PFSK-1 (cell line): ENCODE data around the gene SYMPK.
A peak's percentile ranks its signal among the peaks of the same experiment; 100 is the strongest.

Experiments used
- FOXP2 ChIP-seq: optimal IDR thresholded peaks from 2 replicates; pipeline ENCODE3; 2011; ENCODE audit warnings: borderline replicate concordance, control low read depth, inconsistent platforms; ENCODE audit not compliant: insufficient read depth; ENCODE audit errors: extremely low read length, extremely low read depth
- POLR2AphosphoS5 ChIP-seq: IDR thresholded peaks from 2 replicates; pipeline ENCODE4 v1.6.1; 2012; ENCODE audit warnings: low read depth, mild to moderate bottlenecking, control low read depth, low read length, moderate library complexity
- SIN3A ChIP-seq: IDR thresholded peaks from 2 replicates; pipeline ENCODE4 v1.6.1; 2012; ENCODE audit warnings: mild to moderate bottlenecking, low read length, moderate library complexity, borderline replicate concordance; ENCODE audit not compliant: insufficient read depth
- TAF1 ChIP-seq: IDR thresholded peaks from 2 replicates; pipeline ENCODE4 v1.6.1; 2012; ENCODE audit warnings: low read length, control low read depth, borderline replicate concordance; ENCODE audit not compliant: insufficient read depth
- TF ChIP-seq, protein P1 (sequence below), 2 experiments: IDR thresholded peaks; 2 replicates each; pipeline versions ENCODE4 v1.6.1 to v1.8.0; 2011 to 2012; ENCODE audit warnings: low read depth in 2 of 2, low read length in 2 of 2, control low read depth in 1 of 2, inconsistent platforms in 1 of 2, mild to moderate bottlenecking in 1 of 2, moderate library complexity in 1 of 2; ENCODE audit not compliant: insufficient read depth in 1 of 2

Gene SYMPK

DNA sequence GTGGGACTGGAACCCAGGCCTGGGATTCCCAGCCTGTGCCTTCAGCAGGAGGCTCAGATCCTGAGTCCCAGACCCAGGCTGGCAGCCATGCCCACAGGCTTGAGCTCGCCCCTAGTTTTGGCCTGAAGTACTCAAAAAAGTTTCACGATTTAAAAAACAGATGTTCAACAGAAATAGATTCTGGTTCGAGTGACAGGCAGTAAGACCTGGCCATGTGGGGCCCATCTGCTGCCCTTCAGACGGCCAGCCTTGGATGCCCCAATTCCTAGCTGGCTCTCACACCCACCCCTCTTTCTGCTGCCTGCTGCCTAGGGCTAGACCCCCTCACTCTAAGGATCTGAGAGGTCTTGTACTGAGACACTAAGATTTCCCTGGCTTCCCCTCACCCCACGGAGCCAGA is 77.8 kb downstream of the SYMPK start:
- TF ChIP-seq SIN3A (no peak), POLR2AphosphoS5 (no peak), TAF1 (no peak), FOXP2 (no peak)
- TF ChIP-seq, protein P1, sequence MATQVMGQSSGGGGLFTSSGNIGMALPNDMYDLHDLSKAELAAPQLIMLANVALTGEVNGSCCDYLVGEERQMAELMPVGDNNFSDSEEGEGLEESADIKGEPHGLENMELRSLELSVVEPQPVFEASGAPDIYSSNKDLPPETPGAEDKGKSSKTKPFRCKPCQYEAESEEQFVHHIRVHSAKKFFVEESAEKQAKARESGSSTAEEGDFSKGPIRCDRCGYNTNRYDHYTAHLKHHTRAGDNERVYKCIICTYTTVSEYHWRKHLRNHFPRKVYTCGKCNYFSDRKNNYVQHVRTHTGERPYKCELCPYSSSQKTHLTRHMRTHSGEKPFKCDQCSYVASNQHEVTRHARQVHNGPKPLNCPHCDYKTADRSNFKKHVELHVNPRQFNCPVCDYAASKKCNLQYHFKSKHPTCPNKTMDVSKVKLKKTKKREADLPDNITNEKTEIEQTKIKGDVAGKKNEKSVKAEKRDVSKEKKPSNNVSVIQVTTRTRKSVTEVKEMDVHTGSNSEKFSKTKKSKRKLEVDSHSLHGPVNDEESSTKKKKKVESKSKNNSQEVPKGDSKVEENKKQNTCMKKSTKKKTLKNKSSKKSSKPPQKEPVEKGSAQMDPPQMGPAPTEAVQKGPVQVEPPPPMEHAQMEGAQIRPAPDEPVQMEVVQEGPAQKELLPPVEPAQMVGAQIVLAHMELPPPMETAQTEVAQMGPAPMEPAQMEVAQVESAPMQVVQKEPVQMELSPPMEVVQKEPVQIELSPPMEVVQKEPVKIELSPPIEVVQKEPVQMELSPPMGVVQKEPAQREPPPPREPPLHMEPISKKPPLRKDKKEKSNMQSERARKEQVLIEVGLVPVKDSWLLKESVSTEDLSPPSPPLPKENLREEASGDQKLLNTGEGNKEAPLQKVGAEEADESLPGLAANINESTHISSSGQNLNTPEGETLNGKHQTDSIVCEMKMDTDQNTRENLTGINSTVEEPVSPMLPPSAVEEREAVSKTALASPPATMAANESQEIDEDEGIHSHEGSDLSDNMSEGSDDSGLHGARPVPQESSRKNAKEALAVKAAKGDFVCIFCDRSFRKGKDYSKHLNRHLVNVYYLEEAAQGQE (IDR thresholded peaks at IDR 0.05; ENCODE audit: insufficient read depth in 1 of 2, low read depth in 2 of 2, low read length in 2 of 2): no peak

DNA sequence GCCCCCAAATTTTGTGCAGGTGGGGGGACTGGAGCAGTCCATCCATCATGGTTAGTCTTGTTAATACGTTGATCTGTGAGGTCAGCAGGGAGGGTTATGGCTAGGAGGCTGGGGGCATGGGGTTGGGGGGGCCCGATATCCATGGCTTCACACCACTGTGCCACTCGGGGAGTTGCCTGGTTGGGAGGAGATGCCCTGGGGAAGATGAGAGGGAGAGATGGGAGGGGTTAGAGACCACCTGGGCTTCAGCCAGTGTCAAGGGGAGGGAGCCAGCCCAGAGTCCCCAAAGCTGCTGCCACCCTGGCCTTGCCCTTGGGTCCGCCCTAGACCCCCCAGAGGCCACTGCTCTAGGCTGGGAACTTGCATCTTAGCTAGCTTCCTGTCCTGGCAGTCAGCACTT is 78.9 kb downstream of the SYMPK start:
- no peak for TF ChIP-seq TAF1
- TF ChIP-seq SIN3A: no peak
- TF ChIP-seq FOXP2: no peak
- TF ChIP-seq POLR2AphosphoS5: no peak

DNA sequence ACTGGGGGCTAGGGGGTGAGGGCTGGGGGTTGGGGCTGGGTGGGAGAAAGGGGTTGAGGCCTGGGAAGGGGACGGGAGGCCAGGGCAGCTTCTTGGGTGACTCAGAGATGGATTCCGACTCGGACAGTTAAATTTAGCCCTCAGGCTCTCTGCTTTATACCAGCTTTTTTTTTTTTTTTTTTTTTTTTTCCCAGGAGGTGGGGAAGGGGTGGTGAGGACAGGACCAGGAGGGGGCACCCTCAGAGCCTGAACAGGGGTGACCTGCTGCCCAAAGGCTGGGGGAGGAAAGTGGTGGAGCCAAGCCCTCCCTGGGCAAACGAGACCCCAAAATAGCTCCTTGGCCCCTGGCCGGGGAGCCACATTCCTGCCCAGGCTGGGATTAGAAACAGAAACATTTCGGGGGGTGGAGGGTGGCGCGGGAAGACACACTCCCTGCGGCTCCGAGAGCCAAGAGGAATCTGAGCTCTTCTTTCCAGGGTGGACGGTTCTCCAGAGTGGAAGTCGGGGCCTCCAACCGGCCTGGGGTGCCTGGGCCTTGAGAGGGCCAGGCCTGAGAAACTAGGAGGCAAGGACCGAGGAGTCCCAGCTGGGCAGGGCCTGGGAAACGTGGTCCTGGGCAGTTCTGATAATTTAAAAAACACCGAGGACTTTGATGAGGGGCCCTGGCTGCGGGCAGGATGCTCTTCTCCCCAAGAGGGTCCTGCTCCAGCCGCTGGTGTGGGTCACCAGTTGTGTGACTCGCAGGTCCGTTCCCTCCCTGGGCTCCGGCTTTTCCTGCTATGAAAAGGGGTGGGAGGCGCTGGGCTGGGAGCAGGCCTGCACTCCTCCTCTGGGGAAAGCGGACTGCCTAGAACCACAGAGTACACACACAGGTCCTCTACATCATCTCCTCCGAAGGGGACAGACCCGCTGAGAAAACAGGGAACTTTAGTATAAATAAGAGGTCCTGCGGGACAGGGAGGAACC is 79.8 kb downstream of the SYMPK start:
- no peak for TF ChIP-seq TAF1
- no peak for TF ChIP-seq FOXP2
- TF ChIP-seq, protein P1 (IDR thresholded peaks at IDR 0.05; ENCODE audit: insufficient read depth in 1 of 2, low read depth in 2 of 2, low read length in 2 of 2): no peak
- no peak for TF ChIP-seq SIN3A
- no peak; the same call in 1 of the 2 replicates for TF ChIP-seq POLR2AphosphoS5

DNA sequence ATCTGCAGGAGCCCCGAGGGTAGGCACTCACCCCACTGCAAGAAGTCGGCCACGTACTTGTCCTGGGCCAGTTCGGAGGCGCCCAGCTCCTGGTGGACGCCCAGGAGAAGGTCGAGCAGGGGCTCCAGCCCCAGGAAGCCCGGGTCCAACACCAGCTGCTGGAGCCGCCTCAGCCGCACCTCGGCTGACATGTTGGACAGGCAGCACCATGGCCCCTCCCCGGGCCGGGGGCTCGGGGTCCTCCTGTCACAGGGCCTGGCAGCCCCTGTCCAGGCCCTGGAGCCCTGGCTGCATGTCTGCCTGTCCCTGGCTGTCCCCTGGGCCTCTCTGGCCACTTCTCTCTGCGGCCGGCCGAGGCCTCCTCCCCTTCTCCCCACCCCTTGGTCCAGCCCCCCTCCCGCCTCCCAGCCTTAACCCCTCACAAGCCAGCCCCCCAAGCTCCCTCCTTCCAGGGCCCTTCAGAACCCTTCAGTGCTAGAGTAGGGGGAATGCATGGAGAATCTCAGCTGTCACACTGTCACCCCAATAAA is 80.7 kb downstream of the SYMPK start, which contains the start of gene DMPK:
DMPK (minus strand) TSS at position 329 of the 530 bp plus-strand sequence; CDS start at position 191, 138 bp downstream.
- TF ChIP-seq SIN3A (no peak), FOXP2 (peak; percentile 13), TAF1 (no peak), POLR2AphosphoS5 (peak; percentile 54)
- TF ChIP-seq, protein P1 (IDR thresholded peaks at IDR 0.05; ENCODE audit: insufficient read depth in 1 of 2, low read depth in 2 of 2, low read length in 2 of 2): no peak

DNA sequence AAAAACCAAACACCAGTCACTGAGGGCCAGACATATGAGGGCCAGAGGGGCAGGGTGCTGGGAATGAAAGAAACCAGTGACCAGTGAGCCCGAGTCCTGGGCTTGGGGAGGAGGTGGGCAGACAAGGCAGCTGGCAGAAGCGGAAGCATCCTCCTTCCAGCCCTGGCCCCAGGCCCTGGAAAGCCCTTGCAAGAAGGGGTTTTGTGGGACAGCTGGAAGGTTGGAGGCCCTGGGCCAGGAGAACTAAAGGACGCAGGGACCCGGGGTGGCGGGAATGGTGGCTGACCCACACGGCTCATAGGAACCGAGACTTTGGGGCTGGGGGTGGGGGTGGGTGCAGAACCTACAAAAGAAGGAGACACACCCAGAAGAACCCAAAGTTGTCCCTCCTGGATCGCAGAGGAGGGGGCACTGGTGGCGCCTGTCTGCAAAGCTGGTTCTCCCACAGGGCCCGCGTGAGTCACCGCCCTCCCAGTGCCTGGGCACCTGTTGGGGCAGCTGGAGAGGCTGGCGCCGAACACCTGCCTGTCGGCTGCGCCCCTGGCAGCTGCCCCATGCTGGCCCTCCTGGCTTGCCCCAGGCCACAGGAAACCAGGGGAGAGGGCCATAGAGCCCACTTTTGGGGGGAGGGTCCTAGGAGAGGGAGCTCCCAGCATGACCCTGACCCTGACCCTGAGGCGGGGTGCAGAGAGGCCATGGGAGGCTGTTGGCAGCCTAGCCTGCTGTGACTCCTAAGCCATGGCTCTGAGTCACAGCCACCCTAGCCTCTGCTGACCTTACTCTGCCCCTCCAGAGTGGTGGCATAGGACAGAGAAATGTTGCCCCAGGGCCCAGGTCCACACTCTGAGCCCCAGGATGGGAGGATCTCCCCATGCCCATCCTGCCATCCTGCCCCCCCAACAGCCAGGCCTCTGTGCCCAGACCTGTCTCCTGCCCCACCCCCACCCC is 81.5 kb downstream of the SYMPK start:
- peak; percentile 3; the same call in 1 of the 2 replicates for TF ChIP-seq POLR2AphosphoS5
- TF ChIP-seq, protein P1 (IDR thresholded peaks at IDR 0.05; ENCODE audit: insufficient read depth in 1 of 2, low read depth in 2 of 2, low read length in 2 of 2): no peak
- no peak for TF ChIP-seq SIN3A
